Activated naive CD8-positive, alpha-beta T cell (primary cell): ENCODE data around the gene NTNG1.

ENCODE experiments used
- H3K27ac Mint-ChIP-seq: one replicate; pipeline ENCODE4 v1.8.0; 2021; ENCODE audit warnings: mixed read lengths
- H3K27me3 Mint-ChIP-seq: one replicate; pipeline ENCODE4 v1.8.0; 2021; ENCODE audit warnings: mixed read lengths
- H3K36me3 Mint-ChIP-seq: one replicate; pipeline ENCODE4 v1.8.0; 2021; ENCODE audit warnings: mixed read lengths
- H3K4me1 Mint-ChIP-seq: one replicate; pipeline ENCODE4 v1.8.0; 2021; ENCODE audit warnings: low read depth, mixed read lengths
- H3K4me3 Mint-ChIP-seq: one replicate; pipeline ENCODE4 v1.8.0; 2021; ENCODE audit warnings: mild to moderate bottlenecking, mixed read lengths
- H3K9me3 Mint-ChIP-seq: one replicate; pipeline ENCODE4 v1.8.0; 2021; ENCODE audit warnings: low read depth, mixed read lengths

The NTNG1 gene

DNA sequence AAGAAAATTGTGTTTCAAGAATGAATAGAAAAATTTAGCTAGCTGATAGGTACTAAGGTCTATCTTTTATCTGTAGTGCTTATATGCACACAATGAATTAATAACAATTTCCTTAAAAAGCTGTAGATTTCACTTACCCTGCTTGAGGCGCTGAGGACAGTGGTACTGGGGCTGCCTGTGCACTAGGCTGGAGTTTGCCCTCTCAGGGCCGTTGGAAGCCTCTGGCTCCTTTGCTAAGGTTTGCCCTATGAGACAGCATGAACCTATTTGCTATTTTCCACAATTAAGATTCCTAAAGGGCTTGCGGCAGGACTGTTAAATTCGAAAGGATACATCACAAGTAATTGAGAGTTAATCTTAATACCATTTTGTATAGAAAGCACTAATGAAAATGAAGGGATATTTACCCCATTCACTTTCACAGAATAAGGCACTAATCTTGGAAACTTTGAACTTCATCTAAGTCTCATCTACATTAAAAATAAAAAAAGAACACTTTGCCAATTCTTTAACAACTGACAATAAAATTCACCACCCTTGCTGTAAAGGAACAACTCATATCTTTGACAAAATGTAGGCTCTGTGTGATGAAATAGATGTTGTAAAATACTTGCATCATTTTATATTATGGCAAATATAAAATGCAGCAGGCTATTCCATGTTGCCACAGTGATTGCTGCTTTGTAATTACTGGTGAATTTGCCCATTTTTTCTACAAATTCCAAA, 293.0 kb downstream of the NTNG1 start:
- H3K4me3 Mint-ChIP-seq: no peak overlapping the region
- H3K9me3 Mint-ChIP-seq: no peaks in the 10 kb centered on the region
- H3K4me1 Mint-ChIP-seq: no peaks in the 10 kb centered on the region
- no peak overlapping the region for H3K27ac Mint-ChIP-seq
- H3K36me3 Mint-ChIP-seq: no peaks in the 10 kb centered on the region
- H3K27me3 Mint-ChIP-seq: peaks cover 4% of the 10 kb centered on the region

DNA sequence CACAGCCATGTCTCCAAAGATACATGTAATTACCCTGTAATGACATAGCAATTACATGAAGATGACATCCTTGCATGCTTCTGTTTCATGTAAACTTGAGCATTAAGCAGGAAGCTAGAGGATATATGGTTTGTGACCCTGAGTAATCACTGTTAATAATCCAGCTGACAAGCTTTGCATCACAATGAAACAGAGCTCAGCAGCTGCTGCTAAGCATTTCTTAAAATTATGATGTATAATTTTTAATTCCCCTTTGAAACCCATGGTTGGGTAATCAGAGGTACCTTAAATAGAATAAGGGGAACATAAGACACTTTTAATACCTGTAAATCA, 293.5 kb downstream of the NTNG1 start:
- Mint-ChIP-seq H3K27ac (no peak overlapping the region), H3K9me3 (no peaks in the 10 kb centered on the region), H3K27me3 (peaks cover 4% of the 10 kb centered on the region), H3K36me3 (no peaks in the 10 kb centered on the region), H3K4me3 (no peak overlapping the region), H3K4me1 (no peaks in the 10 kb centered on the region)

DNA sequence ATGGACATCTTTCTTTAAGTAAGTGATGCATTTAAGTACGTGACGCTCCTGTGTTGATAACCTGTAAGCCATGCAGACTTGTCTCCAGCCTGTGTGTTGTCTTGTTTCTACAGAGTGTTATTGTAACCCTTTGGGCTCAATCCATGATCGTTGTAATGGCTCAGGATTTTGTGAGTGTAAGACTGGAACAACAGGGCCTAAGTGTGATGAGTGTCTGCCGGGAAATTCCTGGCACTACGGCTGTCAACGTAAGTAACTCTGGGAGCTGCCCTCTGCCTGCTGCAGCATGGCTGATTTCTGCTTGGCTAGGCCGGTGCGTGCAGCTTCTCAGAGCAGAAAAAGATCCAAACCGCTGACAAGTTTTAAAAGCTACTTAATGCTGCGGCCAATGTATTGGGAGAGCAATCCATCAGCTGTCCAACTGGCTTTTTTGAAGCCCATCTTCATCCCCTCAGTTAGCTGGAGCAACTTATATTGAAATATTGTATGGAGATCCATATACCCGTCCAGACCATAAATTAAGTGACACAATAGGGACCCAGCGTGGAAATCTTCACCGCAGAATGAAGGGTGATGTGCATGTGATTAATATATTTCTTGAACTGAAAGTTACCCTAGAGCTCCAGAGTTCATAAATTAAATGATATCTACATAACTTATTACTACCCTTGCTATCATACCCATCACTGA, 295.9 kb downstream of the NTNG1 start:
- no peak overlapping the region for H3K4me3 Mint-ChIP-seq
- no peak overlapping the region for H3K27ac Mint-ChIP-seq
- H3K4me1 Mint-ChIP-seq: no peaks in the 10 kb centered on the region
- H3K27me3 Mint-ChIP-seq: no peaks in the 10 kb centered on the region
- H3K36me3 Mint-ChIP-seq: no peaks in the 10 kb centered on the region
- H3K9me3 Mint-ChIP-seq: no peaks in the 10 kb centered on the region

GRCh38 chr1:107439567-107439966, 298.7 kb downstream of the NTNG1 start:
- Mint-ChIP-seq H3K27me3 (peaks cover 2% of the 10 kb centered on the region), H3K4me3 (no peak overlapping the region), H3K4me1 (peaks cover 9% of the 10 kb centered on the region), H3K36me3 (no peaks in the 10 kb centered on the region), H3K9me3 (no peaks in the 10 kb centered on the region), H3K27ac (no peak overlapping the region)

- Mint-ChIP-seq H3K4me3 (no peak overlapping the region), H3K36me3 (no peaks in the 10 kb centered on the region), H3K27ac (no peak overlapping the region)
Observed at GRCh38 chr1:107442551-107442950, 301.7 kb downstream of the NTNG1 start.

GRCh38 chr1:107443027-107443426, 302.2 kb downstream of the NTNG1 start:
- H3K9me3 Mint-ChIP-seq: no peaks in the 10 kb centered on the region
- H3K27me3 Mint-ChIP-seq: peaks cover 2% of the 10 kb centered on the region
- peaks cover 9% of the 10 kb centered on the region for H3K4me1 Mint-ChIP-seq
- no peak overlapping the region for H3K27ac Mint-ChIP-seq
- H3K4me3 Mint-ChIP-seq: no peak overlapping the region
- no peaks in the 10 kb centered on the region for H3K36me3 Mint-ChIP-seq

More at GRCh38 chr1:107442551-107442950, 301.7 kb downstream of the NTNG1 start:
- Mint-ChIP-seq H3K27me3 (peaks cover 2% of the 10 kb centered on the region), H3K4me1 (peaks cover 9% of the 10 kb centered on the region), H3K9me3 (no peaks in the 10 kb centered on the region)

- peaks cover 2% of the 10 kb centered on the region for H3K27me3 Mint-ChIP-seq
- H3K4me3 Mint-ChIP-seq: no peak overlapping the region
- H3K4me1 Mint-ChIP-seq: peaks cover 9% of the 10 kb centered on the region
- H3K36me3 Mint-ChIP-seq: no peaks in the 10 kb centered on the region
- H3K27ac Mint-ChIP-seq: no peak overlapping the region
- H3K9me3 Mint-ChIP-seq: no peaks in the 10 kb centered on the region
Observed at GRCh38 chr1:107443860-107444259, 303.0 kb downstream of the NTNG1 start.

DNA sequence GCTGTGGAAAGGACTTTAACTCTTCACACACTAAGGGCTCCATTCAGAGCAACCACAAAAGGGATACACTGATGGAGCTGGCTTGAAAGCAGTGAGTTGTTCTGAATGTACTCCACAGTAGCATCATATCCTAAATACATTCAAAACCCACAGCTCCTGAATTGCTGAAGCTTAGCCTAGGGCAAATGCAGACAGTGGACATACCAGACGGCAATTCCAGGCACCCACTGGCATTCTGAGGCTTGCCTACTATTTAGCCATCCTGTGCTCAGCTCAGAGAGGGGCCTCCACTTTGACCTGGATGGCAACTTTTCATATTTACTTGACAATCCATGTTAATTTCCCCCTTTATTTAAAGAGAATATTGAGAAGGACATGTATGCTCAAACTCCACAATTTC, 303.5 kb downstream of the NTNG1 start:
- no peak overlapping the region for H3K4me3 Mint-ChIP-seq
- H3K27ac Mint-ChIP-seq: no peak overlapping the region
- peaks cover 2% of the 10 kb centered on the region for H3K27me3 Mint-ChIP-seq
- H3K36me3 Mint-ChIP-seq: no peaks in the 10 kb centered on the region
- peaks cover 9% of the 10 kb centered on the region for H3K4me1 Mint-ChIP-seq
- no peaks in the 10 kb centered on the region for H3K9me3 Mint-ChIP-seq

DNA sequence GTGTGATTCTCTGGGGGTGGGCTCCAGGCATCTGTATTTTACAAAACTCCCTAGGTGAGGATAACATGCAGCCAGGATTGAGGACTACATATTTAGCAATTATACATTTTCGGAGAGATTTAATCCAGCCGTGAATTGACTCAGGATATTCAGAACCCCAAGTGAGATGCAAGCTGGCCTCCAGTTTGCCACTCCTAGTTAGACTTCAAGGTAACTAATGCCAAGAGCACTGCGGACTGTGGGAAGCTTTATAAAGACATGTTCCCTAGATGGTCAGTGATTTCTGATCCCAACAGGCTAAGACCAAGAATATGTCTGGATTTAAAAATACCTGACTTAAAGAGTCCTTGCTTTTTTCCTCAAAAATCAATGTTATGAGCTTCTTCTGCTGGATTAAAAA, 308.5 kb downstream of the NTNG1 start:
- Mint-ChIP-seq H3K27me3 (peaks cover 2% of the 10 kb centered on the region), H3K4me1 (no peaks in the 10 kb centered on the region), H3K27ac (no peak overlapping the region), H3K4me3 (no peak overlapping the region), H3K36me3 (no peaks in the 10 kb centered on the region), H3K9me3 (no peaks in the 10 kb centered on the region)

DNA sequence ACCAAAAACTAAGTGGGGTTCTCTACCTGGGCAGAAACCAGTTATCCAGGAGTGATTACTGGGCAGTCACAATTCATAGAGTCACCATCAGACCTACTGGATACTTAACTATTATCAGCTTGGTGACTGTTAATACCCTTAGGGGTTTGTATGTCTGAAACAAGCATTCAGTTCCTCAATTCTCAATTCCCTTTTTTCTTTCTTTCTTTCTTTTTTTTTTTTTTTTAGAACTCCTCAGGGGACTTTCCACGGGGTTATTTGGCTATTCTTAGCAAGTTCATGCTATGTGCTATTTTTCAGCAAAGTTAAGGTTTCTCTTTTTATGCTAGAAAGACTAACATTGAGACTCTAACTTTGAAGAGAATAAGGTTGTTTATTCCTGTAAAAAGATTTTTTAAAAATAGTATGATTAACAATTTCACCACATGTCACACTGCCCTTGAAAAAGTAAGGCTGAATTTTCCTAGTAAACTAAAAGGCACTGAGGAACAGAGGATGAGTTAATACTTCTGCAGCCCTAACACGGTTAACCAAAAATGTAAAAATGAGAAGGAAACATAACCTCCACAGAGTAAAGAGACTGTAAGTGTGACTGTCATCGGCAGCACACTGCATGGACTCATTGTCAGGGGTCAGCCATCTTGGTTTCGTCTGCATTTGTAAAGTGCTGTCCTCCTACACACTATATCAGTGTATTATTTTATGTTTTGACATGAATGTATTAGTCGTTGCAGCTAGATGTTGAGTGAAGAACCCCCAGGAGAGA, 310.2 kb downstream of the NTNG1 start:
- no peak overlapping the region for H3K4me3 Mint-ChIP-seq
- H3K27ac Mint-ChIP-seq: no peak overlapping the region
- H3K36me3 Mint-ChIP-seq: no peaks in the 10 kb centered on the region
- H3K27me3 Mint-ChIP-seq: peaks cover 2% of the 10 kb centered on the region
- H3K4me1 Mint-ChIP-seq: no peaks in the 10 kb centered on the region
- no peaks in the 10 kb centered on the region for H3K9me3 Mint-ChIP-seq

- Mint-ChIP-seq H3K27ac (no peak overlapping the region), H3K27me3 (peaks cover 2% of the 10 kb centered on the region), H3K36me3 (no peaks in the 10 kb centered on the region), H3K9me3 (no peaks in the 10 kb centered on the region), H3K4me3 (no peak overlapping the region), H3K4me1 (no peaks in the 10 kb centered on the region)
Observed at GRCh38 chr1:107451715-107452114, 310.9 kb downstream of the NTNG1 start.

- H3K27me3 Mint-ChIP-seq: peaks cover 3% of the 10 kb centered on the region
- H3K4me1 Mint-ChIP-seq: no peaks in the 10 kb centered on the region
- H3K9me3 Mint-ChIP-seq: no peaks in the 10 kb centered on the region
- H3K36me3 Mint-ChIP-seq: no peaks in the 10 kb centered on the region
- no peak overlapping the region for H3K4me3 Mint-ChIP-seq
- no peak overlapping the region for H3K27ac Mint-ChIP-seq
Observed at GRCh38 chr1:107454791-107455190, 314.0 kb downstream of the NTNG1 start.

GRCh38 chr1:107457989-107458388, 317.1 kb downstream of the NTNG1 start:
- H3K9me3 Mint-ChIP-seq: no peaks in the 10 kb centered on the region
- H3K4me1 Mint-ChIP-seq: no peaks in the 10 kb centered on the region
- H3K27me3 Mint-ChIP-seq: peaks cover 5% of the 10 kb centered on the region
- H3K4me3 Mint-ChIP-seq: no peak overlapping the region
- no peak overlapping the region for H3K27ac Mint-ChIP-seq
- no peaks in the 10 kb centered on the region for H3K36me3 Mint-ChIP-seq

- Mint-ChIP-seq H3K36me3 (no peaks in the 10 kb centered on the region), H3K4me3 (no peak overlapping the region), H3K9me3 (no peaks in the 10 kb centered on the region), H3K4me1 (no peaks in the 10 kb centered on the region), H3K27ac (no peak overlapping the region), H3K27me3 (peaks cover 5% of the 10 kb centered on the region)
Observed at GRCh38 chr1:107459204-107459904, 318.5 kb downstream of the NTNG1 start.

DNA sequence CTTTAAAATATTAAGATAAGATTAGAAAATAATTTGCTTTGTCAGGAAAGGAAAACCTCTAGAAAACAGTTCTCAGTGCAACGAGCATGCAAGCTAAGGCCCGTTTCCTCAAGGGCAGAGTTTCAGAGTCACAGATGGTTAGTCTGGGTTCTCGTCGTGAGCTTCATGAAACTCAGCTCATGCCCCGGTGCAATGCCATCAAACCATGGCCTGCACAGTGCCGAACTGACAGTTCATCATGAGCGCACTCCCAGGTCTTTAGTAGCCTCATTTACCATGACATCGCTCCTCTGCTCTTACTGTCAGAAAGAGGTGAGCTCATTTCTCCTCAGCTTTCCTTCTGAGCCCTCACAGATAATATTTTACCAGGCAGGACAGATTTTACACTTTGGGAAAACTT, 319.2 kb downstream of the NTNG1 start:
- H3K9me3 Mint-ChIP-seq: no peaks in the 10 kb centered on the region
- no peaks in the 10 kb centered on the region for H3K4me1 Mint-ChIP-seq
- H3K27me3 Mint-ChIP-seq: peaks cover 5% of the 10 kb centered on the region
- no peak overlapping the region for H3K4me3 Mint-ChIP-seq
- H3K36me3 Mint-ChIP-seq: no peaks in the 10 kb centered on the region
- no peak overlapping the region for H3K27ac Mint-ChIP-seq
